Subcutaneous adipose tissue (tissue), 4 donors: Measurements from ENCODE around the gene COL11A2. TPM values are rescaled to one million over a fixed set of nuclear protein-coding genes. Genes with fewer than 3 reads are reported as not detected.

Source experiments
- CTCF ChIP-seq: fragments of 450-650 bp; IDR thresholded peaks from one replicate; pipeline ENCODE4 v1.5.1; 2016; ENCODE audit warnings: low read depth, mild to moderate bottlenecking, control low read depth, antibody characterized with exemption, moderate library complexity
- total RNA-seq, 4 donors: library from RNA; depleted of rRNA; stranded (reverse); fragments of >200 nt; gene quantifications; one replicate each; pipeline ENCODE4 v1.1.0, GENCODE V29; 2016

COL11A2 gene
- total RNA-seq, 4 donors from 2014 or later: 0.17 to 0.75 (median 0.66) TPM; not detected in 1

- TF ChIP-seq CTCF: no peak
These were observed 14.0 kb upstream of the COL11A2 start for GRCh38 chr6:33206027-33206863.

GRCh38 chr6:33205191-33206026 is 13.1 kb upstream of the COL11A2 start:
- TF ChIP-seq CTCF: no peak

DNA sequence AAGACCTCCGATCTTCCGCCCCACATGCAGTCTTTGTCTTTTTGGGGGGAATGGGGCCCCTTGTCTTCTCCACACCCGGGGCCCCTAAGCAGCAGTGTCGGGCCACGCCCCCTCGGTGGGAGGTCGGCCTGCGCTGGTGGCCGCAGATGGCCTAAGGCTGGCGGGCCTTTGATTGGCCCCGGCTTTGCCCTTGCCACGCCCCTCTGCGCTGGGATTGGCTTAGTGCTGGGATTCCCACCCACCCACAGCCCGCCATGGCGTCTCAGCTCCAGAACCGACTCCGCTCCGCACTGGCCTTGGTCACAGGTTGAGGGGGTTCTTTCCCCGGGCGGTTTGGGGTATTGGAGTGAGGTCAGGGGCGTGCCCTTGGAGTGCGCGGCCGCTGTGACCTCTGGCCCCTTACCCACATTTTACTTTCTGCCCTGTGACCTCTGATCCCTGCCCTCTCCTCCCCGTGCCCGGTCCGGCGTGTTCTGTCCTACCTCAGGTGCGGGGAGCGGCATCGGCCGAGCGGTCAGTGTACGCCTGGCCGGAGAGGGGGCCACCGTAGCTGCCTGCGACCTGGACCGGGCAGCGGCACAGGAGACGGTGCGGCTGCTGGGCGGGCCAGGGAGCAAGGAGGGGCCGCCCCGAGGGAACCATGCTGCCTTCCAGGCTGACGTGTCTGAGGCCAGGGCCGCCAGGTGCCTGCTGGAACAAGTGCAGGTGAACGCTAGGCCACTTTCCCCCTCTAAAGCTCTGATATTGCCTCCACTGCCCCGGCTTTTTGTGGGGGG is 12.3 kb upstream of the COL11A2 start, which contains the start of gene HSD17B8:
Gene HSD17B8 (plus strand): TSS at position 241 of the 776 bp plus-strand sequence. CDS start 14 bp downstream, at position 255.
- no peak for TF ChIP-seq CTCF

GRCh38 chr6:33204165-33204414 is 11.8 kb upstream of the COL11A2 start:
- no peak for TF ChIP-seq CTCF

- TF ChIP-seq CTCF: no peak
These were observed 11.3 kb upstream of the COL11A2 start for GRCh38 chr6:33203443-33204164.

DNA sequence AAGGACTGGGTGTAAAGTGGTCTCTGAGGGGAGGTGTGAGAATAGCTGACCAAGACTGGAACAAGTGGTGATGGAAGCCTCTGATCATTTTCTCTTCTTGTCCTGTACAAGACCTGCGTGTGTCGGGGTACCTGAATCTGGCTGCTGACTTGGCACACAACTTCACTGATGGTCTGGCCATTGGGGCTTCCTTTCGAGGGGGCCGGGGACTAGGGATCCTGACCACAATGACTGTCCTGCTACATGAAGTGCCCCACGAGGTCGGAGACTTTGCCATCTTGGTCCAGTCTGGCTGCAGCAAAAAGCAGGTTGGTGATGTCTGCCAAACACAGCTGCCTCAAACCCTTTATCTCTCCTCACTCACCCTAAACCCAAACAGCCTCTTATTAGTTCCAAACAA is 10.5 kb upstream of the COL11A2 start:
- no peak for TF ChIP-seq CTCF
